Activated T-cell treated with anti-CD3 and anti-CD28 coated beads, Interleukin-2, amount 50 U/mL, for 72 hours (primary cell): ENCODE measurements around the gene FNDC4. TPM values are rescaled to one million over a fixed set of nuclear protein-coding genes. Genes with fewer than 3 reads are reported as not detected.
A peak's percentile ranks its signal among the peaks of the same experiment; 100 is the strongest.

Experiments used
- ATAC-seq, 2 donors: fragments of 150-1000 bp; cut with Tn5 transposase; replicated peaks in 1 of 2; 2 replicates each; pipeline ENCODE4 v1.10.0; 2021; ENCODE audit warnings: moderate library complexity in 2 of 2, mild to moderate bottlenecking in 1 of 2
- DNase-seq, 2 donors: peaks; one replicate each; pipeline ENCODE4 v3.0.0; 2021 to 2022; ENCODE audit warnings: mixed read lengths in 1 of 2
- H3K27ac Mint-ChIP-seq: one replicate; pipeline ENCODE4 v1.8.0; 2022; ENCODE audit warnings: mild to moderate bottlenecking, moderate library complexity, mixed read lengths
- H3K27me3 Mint-ChIP-seq: one replicate; pipeline ENCODE4 v1.8.0; 2022; ENCODE audit warnings: low read depth, mixed read lengths
- H3K36me3 Mint-ChIP-seq, 2 donors: one replicate each; pipeline ENCODE4 v1.8.0; 2022; ENCODE audit warnings: mixed read lengths in 2 of 2, mild to moderate bottlenecking in 1 of 2; ENCODE audit not compliant: insufficient read depth in 2 of 2
- H3K4me1 Mint-ChIP-seq: one replicate; pipeline ENCODE4 v1.8.0; 2022; ENCODE audit warnings: low read depth, mixed read lengths
- H3K4me3 Mint-ChIP-seq, 2 donors: one replicate each; pipeline ENCODE4 v1.8.0; 2022; ENCODE audit warnings: mild to moderate bottlenecking in 2 of 2, mixed read lengths in 2 of 2, moderate library complexity in 2 of 2
- H3K9me3 Mint-ChIP-seq, 2 donors: one replicate each; pipeline ENCODE4 v1.8.0; 2022; ENCODE audit warnings: mixed read lengths in 2 of 2
- total RNA-seq, 2 donors: library from RNA; stranded (reverse); gene quantifications; one replicate each; pipeline ENCODE4 v1.2.3, GENCODE V29; 2022

FNDC4 gene
- total RNA-seq, 2 donors from 2014 or later, result 0.19 to 0.24 TPM

- Mint-ChIP-seq H3K9me3 (no peaks in the 10 kb centered on the region), H3K4me1 (no peaks in the 10 kb centered on the region), H3K36me3 (no peaks in the 10 kb centered on the region), H3K27me3 (no peaks in the 10 kb centered on the region), H3K4me3 (no peak overlapping the region), H3K27ac (no peak overlapping the region)
- no peak for DNase-seq
- no peak for ATAC-seq
These were observed 11.6 kb upstream of the FNDC4 start for GRCh38 chr2:27506587-27506986.

DNA sequence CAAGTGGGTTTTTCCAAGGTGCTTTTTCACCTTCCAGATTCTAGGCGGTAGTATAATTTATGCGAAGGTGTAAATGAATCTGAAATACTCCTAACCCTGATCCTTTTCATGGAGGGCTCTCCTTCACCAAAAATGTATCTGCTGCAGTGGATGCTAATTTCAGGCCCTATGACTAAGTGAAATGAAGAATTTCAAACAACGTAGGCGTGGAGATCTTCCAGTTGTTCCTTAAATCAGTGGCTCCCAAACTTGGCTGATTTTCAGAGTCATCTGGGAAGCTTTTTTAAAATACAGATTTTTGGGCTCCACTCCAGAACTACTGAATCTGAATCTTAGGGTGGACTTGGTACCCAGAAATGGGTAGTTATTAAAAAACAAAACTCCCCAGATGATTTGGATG lies 7.1 kb upstream of the FNDC4 start:
- ATAC-seq, result no peak
- H3K4me3 Mint-ChIP-seq, result no peak overlapping the region

GRCh38 chr2:27501042-27501441 lies 6.0 kb upstream of the FNDC4 start:
- Mint-ChIP-seq H3K27ac (no peak overlapping the region), H3K4me3 (no peak overlapping the region), H3K36me3 (no peaks in the 10 kb centered on the region), H3K27me3 (peaks cover 25% of the 10 kb centered on the region), H3K9me3 (no peaks in the 10 kb centered on the region), H3K4me1 (no peaks in the 10 kb centered on the region)
- no peak for DNase-seq
- ATAC-seq, result no peak

More for the DNA sequence above, 7.1 kb upstream of the FNDC4 start:
- no peaks in the 10 kb centered on the region for H3K9me3 Mint-ChIP-seq
- H3K4me1 Mint-ChIP-seq, result no peaks in the 10 kb centered on the region
- no peaks in the 10 kb centered on the region for H3K36me3 Mint-ChIP-seq
- DNase-seq, result no peak
- H3K27me3 Mint-ChIP-seq, result peaks cover 14% of the 10 kb centered on the region
- H3K27ac Mint-ChIP-seq, result no peak overlapping the region

- Mint-ChIP-seq H3K9me3 (no peaks in the 10 kb centered on the region), H3K4me1 (peaks cover 8% of the 10 kb centered on the region), H3K27me3 (peaks cover 40% of the 10 kb centered on the region), H3K4me3 (no peak overlapping the region), H3K36me3 (peaks cover 1% of the 10 kb centered on the region in 2 donors), H3K27ac (no peak overlapping the region)
- no peak for DNase-seq
- ATAC-seq, result no peak
These were observed 4.0 kb upstream of the FNDC4 start for GRCh38 chr2:27498975-27499374.

GRCh38 chr2:27497288-27497627 lies 2.3 kb upstream of the FNDC4 start:
- H3K36me3 Mint-ChIP-seq, result peaks cover 1% of the 10 kb centered on the region in 2 donors

DNA sequence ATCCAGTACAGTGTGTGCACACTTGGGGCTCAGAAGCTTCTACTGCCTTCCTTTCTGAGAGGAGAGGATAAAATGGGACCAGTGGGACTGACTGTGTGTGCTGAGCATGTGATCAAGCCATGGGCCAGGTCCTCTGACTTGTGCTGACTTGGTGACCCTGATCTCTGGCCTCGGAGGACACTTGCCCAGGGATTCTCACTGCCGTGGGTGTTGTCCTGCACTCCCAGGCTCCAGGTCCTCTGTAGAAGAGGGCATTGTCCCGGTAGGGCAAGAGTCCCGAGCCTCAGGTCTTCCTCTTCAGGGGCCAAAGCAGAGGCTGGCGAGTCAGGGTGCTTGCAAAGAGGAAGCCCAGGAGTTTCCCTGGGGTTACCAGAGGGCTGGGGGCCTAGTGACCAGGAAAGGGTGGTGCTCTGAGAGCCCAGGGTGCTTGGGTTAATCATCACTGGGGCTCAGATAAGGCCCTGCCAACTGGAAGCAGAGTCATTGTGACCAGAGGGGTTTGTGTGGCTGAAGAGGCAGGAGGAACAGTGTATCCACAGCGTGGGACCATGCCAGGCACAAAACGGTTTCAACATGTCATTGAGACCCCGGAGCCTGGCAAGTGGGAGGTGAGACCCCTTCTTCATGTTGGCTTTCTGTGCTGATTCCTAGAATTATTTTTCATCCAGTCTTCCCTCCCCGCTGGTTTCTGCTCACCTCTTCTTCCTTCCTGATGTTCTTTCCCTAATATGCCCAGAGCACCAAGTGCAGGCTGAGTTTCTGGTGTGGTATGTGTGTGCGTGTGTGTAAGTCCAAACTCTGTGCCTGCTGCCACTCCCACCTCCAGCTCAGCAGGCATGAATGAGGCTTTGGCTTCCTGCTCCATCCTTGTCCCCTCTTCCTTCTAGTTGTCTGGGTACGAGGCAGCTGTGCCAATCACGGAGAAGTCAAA lies 1.6 kb upstream of the FNDC4 start, which contains the start of gene GCKR:
TSS of gene GCKR (plus strand) at position 483 of the 931 bp plus-strand sequence. CDS start at position 549, 66 bp downstream.
- Mint-ChIP-seq H3K27ac (no peak within 1 kb of the TSS), H3K36me3 (peaks cover 1% of the 10 kb centered on the region in 2 donors), H3K4me1 (peaks cover 8% of the 10 kb centered on the region), H3K9me3 (no peaks in the 10 kb centered on the region), H3K27me3 (peaks cover 48% of the 10 kb centered on the region), H3K4me3 (peak within 1 kb of the TSS; percentile 86 to 89)
- ATAC-seq, result no peak
- DNase-seq, result no peak

More at GRCh38 chr2:27497288-27497627, 2.3 kb upstream of the FNDC4 start:
- Mint-ChIP-seq H3K4me3 (no peak overlapping the region), H3K27ac (no peak overlapping the region), H3K27me3 (peaks cover 48% of the 10 kb centered on the region), H3K9me3 (no peaks in the 10 kb centered on the region), H3K4me1 (peaks cover 8% of the 10 kb centered on the region)
- no peak for DNase-seq
- ATAC-seq, result no peak

DNA sequence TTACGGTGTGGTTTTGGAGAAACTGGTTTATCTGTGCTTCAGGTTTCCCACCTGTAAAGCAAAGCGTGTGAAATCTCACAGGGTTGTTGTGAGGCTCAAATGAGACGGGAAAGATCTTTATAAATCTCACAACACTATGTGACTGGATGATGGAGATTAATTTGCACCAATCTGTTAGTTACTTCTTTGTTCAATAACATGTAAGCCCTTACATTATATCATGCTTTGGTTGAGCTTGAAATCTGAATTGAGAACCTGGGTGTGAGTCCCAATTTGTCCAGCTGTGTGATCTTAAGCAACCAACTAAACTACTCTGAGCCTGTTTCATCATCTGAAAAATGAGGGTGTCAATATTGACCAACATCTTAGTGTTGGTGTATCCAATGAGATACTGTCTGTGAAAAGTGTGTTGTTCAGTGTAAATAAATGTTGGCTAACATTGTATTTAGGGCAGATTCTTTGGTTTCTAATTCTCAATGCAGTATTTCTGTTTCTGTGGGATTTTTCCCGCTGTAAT lies 898 bp upstream of the FNDC4 start:
- no peak for ATAC-seq
- Mint-ChIP-seq H3K27me3 (peaks cover 48% of the 10 kb centered on the region), H3K4me1 (peaks cover 14% of the 10 kb centered on the region), H3K4me3 (peak overlapping the region; percentile 86 to 89), H3K9me3 (no peaks in the 10 kb centered on the region), H3K27ac (no peak overlapping the region), H3K36me3 (peaks cover 1% of the 10 kb centered on the region in 2 donors)
- no peak for DNase-seq

DNA sequence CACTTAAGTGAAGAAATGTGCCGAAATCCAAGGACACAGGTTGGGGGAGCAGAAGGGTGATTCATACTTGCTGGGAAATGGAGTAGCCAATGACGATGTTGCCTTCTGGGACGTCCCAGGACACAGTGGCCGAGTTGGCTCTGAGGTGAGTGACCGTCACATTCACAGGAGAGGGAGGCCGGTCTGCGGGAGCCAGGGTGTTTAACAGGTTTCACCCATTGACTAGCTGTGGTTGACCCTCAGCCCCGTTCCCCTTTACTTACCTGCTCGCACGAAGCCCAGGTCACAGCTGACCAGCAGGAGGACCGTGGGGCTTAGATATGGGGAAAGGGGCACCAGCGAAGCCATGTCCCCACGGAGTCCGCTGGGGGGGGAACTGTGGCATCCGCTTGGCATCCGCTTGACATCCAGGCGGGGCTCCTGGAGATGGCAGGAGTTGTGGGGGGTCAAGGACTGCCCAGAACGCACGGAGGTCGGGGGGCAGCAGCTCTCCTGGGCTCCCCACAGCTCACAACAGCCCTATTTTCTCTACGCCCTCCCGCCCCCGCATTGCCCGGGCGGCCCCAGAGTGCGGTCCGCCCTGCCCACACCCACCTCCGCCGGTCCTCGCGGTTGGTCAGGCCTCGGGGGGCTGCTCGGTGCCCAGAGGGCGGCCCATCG lies 586 bp downstream of the FNDC4 start:
- Mint-ChIP-seq H3K4me3 (peak overlapping the region; percentile 62 to 70), H3K4me1 (peaks cover 29% of the 10 kb centered on the region), H3K9me3 (no peaks in the 10 kb centered on the region), H3K27me3 (peaks cover 46% of the 10 kb centered on the region), H3K36me3 (peaks cover 1% of the 10 kb centered on the region in 2 donors), H3K27ac (no peak overlapping the region)
- peak in 1 of 2 donors; percentile 25 for ATAC-seq
- peak in 1 of 2 donors; percentile 19 for DNase-seq

- H3K27me3 Mint-ChIP-seq, result peaks cover 42% of the 10 kb centered on the region
- no peak for DNase-seq
- H3K4me3 Mint-ChIP-seq, result peak overlapping the region; percentile 62 to 70
- H3K9me3 Mint-ChIP-seq, result no peaks in the 10 kb centered on the region
- H3K36me3 Mint-ChIP-seq, result peaks cover 1% of the 10 kb centered on the region in 2 donors
- ATAC-seq, result no peak
- peaks cover 34% of the 10 kb centered on the region for H3K4me1 Mint-ChIP-seq
- no peak overlapping the region for H3K27ac Mint-ChIP-seq
These were observed 1.1 kb downstream of the FNDC4 start for GRCh38 chr2:27493948-27494283.

GRCh38 chr2:27492557-27492956 lies 2.4 kb downstream of the FNDC4 start:
- Mint-ChIP-seq H3K27me3 (peaks cover 39% of the 10 kb centered on the region), H3K36me3 (peaks cover 1% of the 10 kb centered on the region in 2 donors), H3K9me3 (no peaks in the 10 kb centered on the region), H3K4me3 (no peak overlapping the region), H3K27ac (no peak overlapping the region), H3K4me1 (peaks cover 39% of the 10 kb centered on the region)
- no peak for DNase-seq
- no peak for ATAC-seq

DNA sequence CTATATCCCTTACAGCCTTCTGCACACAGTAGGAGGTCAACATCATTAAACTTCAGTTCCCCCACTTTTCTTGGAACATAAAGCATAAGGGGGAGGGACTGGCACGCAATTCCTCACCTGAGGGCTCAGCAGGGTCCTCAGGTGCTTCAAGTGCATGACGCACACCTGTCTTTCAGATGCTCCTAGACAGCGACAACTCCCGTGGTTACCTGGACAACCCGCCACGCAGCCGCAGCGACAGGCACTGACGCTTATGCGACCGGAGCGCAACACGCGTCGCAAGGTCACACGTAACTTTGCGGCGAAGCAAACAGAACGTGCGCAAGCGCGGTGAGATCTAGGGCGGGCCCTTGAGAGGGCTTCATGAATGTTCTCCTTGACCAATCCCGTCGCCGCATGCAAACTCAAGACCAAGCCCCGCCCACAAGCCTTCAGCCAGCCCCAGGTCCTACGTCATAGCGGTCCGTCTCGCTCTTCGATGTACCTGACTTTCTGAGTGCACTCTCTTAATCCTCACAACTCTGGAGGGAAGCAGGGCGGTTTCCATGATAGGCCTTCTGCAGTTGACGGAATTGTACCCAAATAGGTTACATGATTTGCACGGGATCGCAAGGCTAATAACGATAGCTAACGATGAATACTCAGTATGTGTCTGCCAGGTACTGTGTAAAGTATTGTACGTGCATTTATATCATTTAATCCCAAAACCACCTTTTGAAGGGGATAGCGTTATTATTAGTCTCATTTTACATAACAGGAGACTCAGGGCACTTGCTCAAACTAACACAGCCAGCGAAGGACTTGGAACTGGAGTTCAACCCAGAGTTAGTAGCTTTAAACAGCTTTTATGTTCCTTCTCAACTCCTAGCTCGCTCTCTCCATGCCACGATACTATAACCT lies 5.3 kb downstream of the FNDC4 start, which contains the start of gene IFT172:
TSS of gene IFT172 (minus strand) at position 246 of the 900 bp plus-strand sequence. CDS start at position 156, 90 bp downstream.
- Mint-ChIP-seq H3K27ac (peak within 1 kb of the TSS; percentile 81), H3K4me3 (peak within 1 kb of the TSS; percentile 89 to 94), H3K4me1 (peaks cover 31% of the 10 kb centered on the region), H3K36me3 (no peaks in the 10 kb centered on the region), H3K9me3 (no peaks in the 10 kb centered on the region), H3K27me3 (peaks cover 14% of the 10 kb centered on the region)
- ATAC-seq (peak; percentile 93 to 94), DNase-seq (peak; percentile 99 to 100)

DNA sequence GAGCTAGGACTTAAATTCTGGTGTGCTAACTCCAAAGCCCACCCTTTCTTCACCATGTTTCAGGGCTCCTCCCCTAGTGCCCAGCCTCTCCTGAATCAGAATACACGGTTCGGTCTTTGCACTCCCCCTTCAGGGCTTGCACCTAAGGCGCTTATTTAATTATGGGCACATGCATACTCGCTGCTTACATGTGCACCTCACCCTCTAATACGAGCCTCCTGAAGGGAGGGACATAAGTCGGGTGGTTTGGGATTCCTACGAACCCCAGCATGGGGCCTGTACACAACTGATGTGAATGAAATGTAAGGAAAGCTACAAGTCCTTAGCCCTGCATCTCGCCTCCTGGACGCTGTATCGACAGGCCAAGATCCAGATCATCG lies 5.9 kb downstream of the FNDC4 start:
- ATAC-seq, result no peak
- peak overlapping the region; percentile 81 for H3K27ac Mint-ChIP-seq

More for the DNA sequence above, 5.9 kb downstream of the FNDC4 start:
- Mint-ChIP-seq H3K36me3 (no peaks in the 10 kb centered on the region), H3K9me3 (no peaks in the 10 kb centered on the region), H3K4me3 (peak overlapping the region; percentile 89 to 94), H3K4me1 (peaks cover 31% of the 10 kb centered on the region), H3K27me3 (peaks cover 10% of the 10 kb centered on the region)
- no peak for DNase-seq
